ENCODE data around the gene TMEM270. TPM values are rescaled to one million over a fixed set of nuclear protein-coding genes. Genes with fewer than 3 reads are reported as not detected.

The TMEM270 gene, protein sequence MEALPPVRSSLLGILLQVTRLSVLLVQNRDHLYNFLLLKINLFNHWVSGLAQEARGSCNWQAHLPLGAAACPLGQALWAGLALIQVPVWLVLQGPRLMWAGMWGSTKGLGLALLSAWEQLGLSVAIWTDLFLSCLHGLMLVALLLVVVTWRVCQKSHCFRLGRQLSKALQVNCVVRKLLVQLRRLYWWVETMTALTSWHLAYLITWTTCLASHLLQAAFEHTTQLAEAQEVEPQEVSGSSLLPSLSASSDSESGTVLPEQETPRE
- total RNA-seq = not detected
- under 1 TPM in 1 of 3 donors, not detected in 2; 0.39 TPM for polyA plus RNA-seq

DNA sequence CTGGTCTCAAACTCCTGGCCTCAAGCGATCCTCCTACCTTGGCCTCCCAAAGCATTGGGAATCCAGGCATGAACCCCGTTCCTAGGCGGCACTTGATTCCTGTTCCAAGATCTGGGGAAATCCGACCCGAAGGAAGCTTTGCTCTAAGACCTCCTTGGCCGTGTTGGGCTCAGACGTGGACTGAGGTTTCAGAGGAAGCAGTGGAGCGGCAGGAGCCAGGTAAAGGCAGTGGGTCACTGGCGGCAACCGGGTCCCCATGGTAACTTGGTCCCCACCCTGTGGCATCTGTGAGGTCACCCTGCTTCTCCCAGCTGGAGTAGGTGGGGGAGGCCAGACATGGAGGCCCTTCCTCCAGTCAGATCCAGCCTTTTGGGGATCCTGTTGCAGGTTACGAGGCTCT lies at the start of gene TMEM270:
Gene TMEM270, plus strand, starts transcription at position 301 of the 400 bp plus-strand sequence. Its CDS starts 36 bp downstream, at position 337.
- no peak within 1 kb of the TSS for H3K4me3 ChIP-seq
- no peaks in the 10 kb centered on the region for H3K36me3 ChIP-seq
- no peaks in the 10 kb centered on the region for H3K27me3 ChIP-seq
- H3K4me1 ChIP-seq = peaks cover 0 to 2% (median under 1%) of the 10 kb centered on the region in 4 donors
- TF ChIP-seq, protein P1, sequence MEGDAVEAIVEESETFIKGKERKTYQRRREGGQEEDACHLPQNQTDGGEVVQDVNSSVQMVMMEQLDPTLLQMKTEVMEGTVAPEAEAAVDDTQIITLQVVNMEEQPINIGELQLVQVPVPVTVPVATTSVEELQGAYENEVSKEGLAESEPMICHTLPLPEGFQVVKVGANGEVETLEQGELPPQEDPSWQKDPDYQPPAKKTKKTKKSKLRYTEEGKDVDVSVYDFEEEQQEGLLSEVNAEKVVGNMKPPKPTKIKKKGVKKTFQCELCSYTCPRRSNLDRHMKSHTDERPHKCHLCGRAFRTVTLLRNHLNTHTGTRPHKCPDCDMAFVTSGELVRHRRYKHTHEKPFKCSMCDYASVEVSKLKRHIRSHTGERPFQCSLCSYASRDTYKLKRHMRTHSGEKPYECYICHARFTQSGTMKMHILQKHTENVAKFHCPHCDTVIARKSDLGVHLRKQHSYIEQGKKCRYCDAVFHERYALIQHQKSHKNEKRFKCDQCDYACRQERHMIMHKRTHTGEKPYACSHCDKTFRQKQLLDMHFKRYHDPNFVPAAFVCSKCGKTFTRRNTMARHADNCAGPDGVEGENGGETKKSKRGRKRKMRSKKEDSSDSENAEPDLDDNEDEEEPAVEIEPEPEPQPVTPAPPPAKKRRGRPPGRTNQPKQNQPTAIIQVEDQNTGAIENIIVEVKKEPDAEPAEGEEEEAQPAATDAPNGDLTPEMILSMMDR (IDR thresholded peaks at IDR 0.05) = no peak
- TF ChIP-seq POLR2AphosphoS5 (IDR thresholded peaks at IDR 0.05) = no peak
- no peak for TF ChIP-seq POLR2A (IDR thresholded peaks at IDR 0.05)
- TF ChIP-seq EP300 (IDR thresholded peaks at IDR 0.05) = no peak
- DNase-seq = no peak
- intact Hi-C loops (cut with DNase I) = loop anchor here (10.0 kb wide), 1 partner anchor 304 kb away; no protein-coding TSS in a partner anchor
- no peak within 1 kb of the TSS for H3K27ac ChIP-seq
- no peaks in the 10 kb centered on the region for H3K9me3 ChIP-seq
- 87 to 90% methylated on average over 11 of the region's 11 CpGs for WGBS, 2 donors

DNA sequence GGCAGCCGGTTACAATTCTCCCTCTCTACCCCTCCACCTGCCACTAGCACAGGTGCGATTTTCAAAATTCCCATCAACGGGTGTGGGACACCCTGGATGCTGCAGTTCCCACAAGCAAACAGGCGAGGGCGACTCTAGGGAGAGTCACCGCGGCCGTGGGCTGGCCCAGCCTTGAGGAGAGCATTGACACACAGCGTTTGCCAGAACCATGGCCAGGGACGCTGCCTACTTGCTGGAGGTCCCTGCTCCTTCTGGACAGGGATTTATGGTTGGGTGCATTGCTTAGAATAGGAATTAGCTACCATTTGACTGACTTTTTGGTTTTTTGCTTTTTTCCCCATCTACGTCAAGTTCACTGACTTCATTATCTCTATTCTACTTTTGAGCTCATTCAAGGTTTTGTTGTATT lies 49.2 kb upstream of the TMEM270 start:
- DNase-seq = peak; percentile 82
- 10 to 14% methylated on average over 11 of the region's 11 CpGs for WGBS, 2 donors
- H3K9me3 ChIP-seq = no peaks in the 10 kb centered on the region
- no peak for TF ChIP-seq POLR2A (IDR thresholded peaks at IDR 0.05)
- TF ChIP-seq, protein P1 (IDR thresholded peaks at IDR 0.05) = peak in 3 of 4 experiments; percentile 79 to 83 (median 82)
- no peak overlapping the region for H3K27ac ChIP-seq
- H3K4me3 ChIP-seq = no peak overlapping the region
- H3K36me3 ChIP-seq = no peaks in the 10 kb centered on the region
- intact Hi-C loops (cut with DNase I) = loop anchor here (1.0 kb wide), 1 partner anchor 44 kb away; no protein-coding TSS in a partner anchor
- peaks cover 0 to 15% (median 0%) of the 10 kb centered on the region in 3 donors for H3K27me3 ChIP-seq
- no peaks in the 10 kb centered on the region for H3K4me1 ChIP-seq

DNA sequence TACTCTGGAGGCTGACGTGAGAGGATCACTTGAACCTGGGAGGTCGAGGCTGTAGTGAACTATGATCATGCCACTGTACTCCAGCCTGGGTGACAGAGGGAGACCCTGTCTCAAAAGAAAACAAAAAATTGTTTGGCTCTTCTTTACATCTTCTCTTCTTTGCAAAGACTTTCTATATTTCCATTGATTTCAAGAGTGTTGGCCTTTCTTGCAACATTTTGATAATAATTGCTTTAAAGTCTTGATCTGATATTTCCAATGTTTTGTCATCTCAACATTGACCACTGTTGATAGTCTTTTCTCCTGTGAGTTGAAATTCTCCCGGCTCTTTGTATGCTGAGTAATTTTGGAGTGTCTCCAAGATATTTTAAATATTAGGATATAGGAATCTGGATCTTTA lies 48.0 kb upstream of the TMEM270 start:
- TF ChIP-seq POLR2A (IDR thresholded peaks at IDR 0.05) = no peak
- TF ChIP-seq EP300 (IDR thresholded peaks at IDR 0.05) = no peak
- TF ChIP-seq, protein P1 (IDR thresholded peaks at IDR 0.05) = no peak
- no peak for TF ChIP-seq POLR2AphosphoS5 (IDR thresholded peaks at IDR 0.05)
- WGBS, 2 donors = 84 to 93% methylated on average over 3 of the region's 3 CpGs
- DNase-seq = peak; percentile 26
- peaks cover 0 to 15% (median 0%) of the 10 kb centered on the region in 3 donors for H3K27me3 ChIP-seq
- H3K4me1 ChIP-seq = no peaks in the 10 kb centered on the region
- intact Hi-C loops (cut with DNase I) = no loop called here
- no peaks in the 10 kb centered on the region for H3K9me3 ChIP-seq
- no peak overlapping the region for H3K27ac ChIP-seq
- no peaks in the 10 kb centered on the region for H3K36me3 ChIP-seq
- H3K4me3 ChIP-seq = no peak overlapping the region

DNA sequence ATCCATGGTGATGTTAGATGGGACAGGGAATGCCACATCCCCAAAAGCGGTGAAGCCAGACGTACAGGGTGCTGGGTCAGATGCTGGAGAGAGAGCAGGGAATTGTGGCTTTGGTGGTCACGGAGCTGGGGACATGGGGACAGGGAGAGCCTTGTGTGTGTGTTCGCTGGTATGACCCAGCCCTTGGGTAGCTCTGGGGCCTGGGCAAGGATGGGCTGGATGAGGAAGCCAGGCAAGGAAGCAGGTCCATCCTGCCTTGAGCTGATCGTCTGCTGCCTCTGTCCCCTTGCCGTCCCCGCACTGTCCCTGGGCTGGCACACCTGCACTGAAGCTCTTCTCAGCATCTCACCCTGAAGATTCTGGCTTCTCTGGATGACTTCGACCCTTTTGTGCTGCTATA lies 45.5 kb upstream of the TMEM270 start:
- Histone ChIP-seq H3K27ac (no peak overlapping the region), H3K9me3 (no peaks in the 10 kb centered on the region), H3K4me3 (no peak overlapping the region), H3K4me1 (no peaks in the 10 kb centered on the region), H3K36me3 (no peaks in the 10 kb centered on the region), H3K27me3 (peaks cover 0 to 13% (median 0%) of the 10 kb centered on the region in 3 donors)
- WGBS, 2 donors = 82 to 89% methylated on average over 8 of the region's 8 CpGs
- intact Hi-C loops (cut with DNase I) = no loop called here
- TF ChIP-seq, protein P1 (IDR thresholded peaks at IDR 0.05) = no peak
- TF ChIP-seq POLR2AphosphoS5 (IDR thresholded peaks at IDR 0.05) (no peak), EP300 (IDR thresholded peaks at IDR 0.05) (no peak), POLR2A (IDR thresholded peaks at IDR 0.05) (no peak)
- peak; percentile 38 for DNase-seq

Measured in sigmoid colon (tissue), 7 donors.